Endothelial cell of umbilical vein (primary cell): ENCODE data around the gene DAB2. TPM values are rescaled to one million over a fixed set of nuclear protein-coding genes. Genes with fewer than 3 reads are reported as not detected.

Experiments used
- BruUV-seq: library from RNA; stranded (reverse); fragments of 400-500 nt; replicated peaks from 2 replicates; lab custom pipeline; 2021; lab: Mats Ljungman, UMichigan
- CTCF ChIA-PET: fragments of 300-600, 350-600 bp; sonication (Branson Sonifier 250); formaldehyde crosslinking; loops from one replicate; lab custom pipeline; 2021; ENCODE audit warnings: antibody characterized with exemption, inconsistent platforms; lab: Charles Lee
- POLR2A ChIA-PET: fragments of 300-600, 350-600 bp; sonication (Branson Sonifier 250); formaldehyde crosslinking; loops from one replicate; lab custom pipeline; 2021; ENCODE audit warnings: antibody characterized with exemption, inconsistent platforms; lab: Charles Lee
- DNase-seq: peaks from one replicate; pipeline ENCODE4 v3.0.0-alpha.2; 2011; ENCODE audit warnings: low read depth, low spot score
- FAIRE-seq: peaks from 2 replicates; lab custom pipeline; 2011; peaks lifted over from hg19 to GRCh38; lab: Jason Lieb, UNC
- H2AFZ ChIP-seq: 2 replicates; pipeline ENCODE4 v1.6.0; 2012; ENCODE audit warnings: low read depth, low read length, control low read depth, inconsistent platforms
- H3K27ac ChIP-seq: 2 replicates; pipeline ENCODE4 v1.5.1; 2011; ENCODE audit warnings: low read depth, mild to moderate bottlenecking, control low read depth, low read length, moderate library complexity; ENCODE audit not compliant: insufficient read depth
- H3K27me3 ChIP-seq, 2 experiments: 2 replicates each; pipeline versions ENCODE4 v1.6.0 to v1.6.1; 2011; ENCODE audit warnings: low read length in 2 of 2, mixed read lengths in 1 of 2; ENCODE audit not compliant: control insufficient read depth in 2 of 2, insufficient read depth in 2 of 2
- H3K36me3 ChIP-seq, 2 experiments: 2 replicates in 1 of 2; 3 replicates in 1 of 2; pipeline ENCODE4 v1.5.1; 2011; ENCODE audit warnings: low read length in 2 of 2, mild to moderate bottlenecking in 1 of 2, moderate library complexity in 1 of 2; ENCODE audit not compliant: control insufficient read depth in 2 of 2, insufficient read depth in 2 of 2; ENCODE audit errors: extremely low read depth in 1 of 2
- H3K4me1 ChIP-seq: 3 replicates; pipeline ENCODE4 v1.5.1; 2011; ENCODE audit warnings: mild to moderate bottlenecking, low read length; ENCODE audit not compliant: control insufficient read depth, insufficient read depth; ENCODE audit errors: extremely low read depth
- H3K4me2 ChIP-seq: 2 replicates; pipeline ENCODE4 v1.6.1; 2011; ENCODE audit warnings: low read length, control low read depth, mixed read lengths; ENCODE audit not compliant: insufficient read depth
- H3K4me3 ChIP-seq, 3 experiments: fragments of 200-600 bp in 1 of 3; sonication (generic), shearing (Covaris generic) in 1 of 3; replicated peaks in 1 of 3; 2 replicates each; pipeline ENCODE4 v1.5.1; 2011 to 2016; ENCODE audit warnings: control low read depth in 3 of 3, low read length in 3 of 3, mild to moderate bottlenecking in 2 of 3, inconsistent platforms in 1 of 3, low read depth in 1 of 3, moderate library complexity in 1 of 3; ENCODE audit not compliant: insufficient read depth in 1 of 3
- H3K79me2 ChIP-seq: 2 replicates; pipeline ENCODE4 v1.6.0; 2012; ENCODE audit warnings: low read length, inconsistent platforms; ENCODE audit not compliant: control insufficient read depth, insufficient read depth
- H3K9ac ChIP-seq: replicated peaks from 2 replicates; pipeline ENCODE3; 2011; ENCODE audit warnings: low read length, control low read depth; ENCODE audit not compliant: insufficient read depth; ENCODE audit errors: extremely low read depth
- H3K9me1 ChIP-seq: replicated peaks from 3 replicates; pipeline ENCODE4 v1.6.0; 2011; ENCODE audit warnings: mild to moderate bottlenecking, low read length; ENCODE audit not compliant: control insufficient read depth, insufficient read depth; ENCODE audit errors: extremely low read depth
- H3K9me3 ChIP-seq: replicated peaks from 2 replicates; pipeline ENCODE4 v1.5.1; 2012; ENCODE audit warnings: low read length, inconsistent platforms; ENCODE audit not compliant: control insufficient read depth, insufficient read depth
- H4K20me1 ChIP-seq: replicated peaks from 2 replicates; pipeline ENCODE3; 2011; ENCODE audit warnings: mild to moderate bottlenecking, low read length; ENCODE audit not compliant: control insufficient read depth, insufficient read depth; ENCODE audit errors: extremely low read depth
- EZH2 ChIP-seq: IDR thresholded peaks from 2 replicates; pipeline ENCODE4 v1.6.1; 2012; ENCODE audit warnings: borderline replicate concordance, low read depth, mild to moderate bottlenecking, moderate library complexity, low read length, inconsistent platforms; ENCODE audit not compliant: severe bottlenecking
- FOS ChIP-seq: IDR thresholded peaks from 2 replicates; pipeline ENCODE4 v1.6.1; 2011; ENCODE audit warnings: mild to moderate bottlenecking, low read length, moderate library complexity, borderline replicate concordance; ENCODE audit not compliant: insufficient read depth
- GATA2 ChIP-seq: IDR thresholded peaks from 2 replicates; pipeline ENCODE4 v1.7.0; 2011; ENCODE audit warnings: low read depth, mild to moderate bottlenecking, moderate library complexity, mixed read lengths, low read length; ENCODE audit not compliant: insufficient read length, insufficient read depth
- JUN ChIP-seq: IDR thresholded peaks from 2 replicates; pipeline ENCODE4 v1.6.1; 2011; ENCODE audit warnings: borderline replicate concordance, low read depth; ENCODE audit not compliant: insufficient read length, insufficient read depth
- MYC ChIP-seq: IDR thresholded peaks from one replicate; pipeline ENCODE4 v1.6.1; 2011; ENCODE audit warnings: mild to moderate bottlenecking, low read depth, low read length
- POLR2A ChIP-seq: IDR thresholded peaks from 2 replicates; pipeline ENCODE4 v1.6.1; 2012; ENCODE audit warnings: low read depth, mild to moderate bottlenecking, control low read depth, low read length
- POLR2AphosphoS5 ChIP-seq: IDR thresholded peaks from 2 replicates; pipeline ENCODE4 v1.6.1; 2012; ENCODE audit warnings: low read depth, mild to moderate bottlenecking, control low read depth, low read length, moderate library complexity; ENCODE audit not compliant: insufficient read depth
- dilution Hi-C: fragments of 300-500 bp; cut with MboI; formaldehyde crosslinking; loops from one replicate; pipeline ENCODE4 v1.15.0; 2019; ENCODE audit warnings: low sequenced_read_pairs; ENCODE audit not compliant: extremely low pct_ligation_motif_present
- intact Hi-C: fragments of 100-400 bp; cut with micrococcal nuclease; formaldehyde crosslinking; loops from one replicate; pipeline ENCODE4 v1.10.0; 2022
- polyA plus RNA-seq, 4 experiments: library from polyadenylated mRNA; depleted of rRNA in 3 of 4; stranded (reverse) in 3 of 4; unstranded in 1 of 4; fragments of >200 nt; gene quantifications; 2 replicates each; pipeline versions ENCODE4 v1.2.1 to v1.2.3, GENCODE V29; 2011 to 2012; ENCODE audit warnings: missing spikeins in 1 of 4
- total RNA-seq: library from RNA; stranded (reverse); gene quantifications from 2 replicates; pipeline ENCODE4 v1.2.3, GENCODE V29; 2021
- TF ChIP-seq, protein P1 (sequence below), 2 donors: IDR thresholded peaks; 1 replicate in 1 of 2; 2 replicates in 1 of 2; pipeline ENCODE4 v1.5.1; 2011; ENCODE audit warnings: low read length in 2 of 2, mild to moderate bottlenecking in 2 of 2, moderate library complexity in 2 of 2, control low read depth in 1 of 2, inconsistent platforms in 1 of 2, low read depth in 1 of 2; ENCODE audit not compliant: insufficient read depth in 1 of 2; ENCODE audit errors: extremely low read depth in 1 of 2
- TF ChIP-seq, protein P2 (sequence below): IDR thresholded peaks from 2 replicates; pipeline ENCODE4 v1.6.1; 2011; ENCODE audit not compliant: insufficient read depth, insufficient read length

Gene DAB2
- total and polyA plus RNA-seq, 2 donors (not counting 3 experiments of a cell fraction or from before 2014, with no cell fraction given) = 168 to 283 TPM

DNA sequence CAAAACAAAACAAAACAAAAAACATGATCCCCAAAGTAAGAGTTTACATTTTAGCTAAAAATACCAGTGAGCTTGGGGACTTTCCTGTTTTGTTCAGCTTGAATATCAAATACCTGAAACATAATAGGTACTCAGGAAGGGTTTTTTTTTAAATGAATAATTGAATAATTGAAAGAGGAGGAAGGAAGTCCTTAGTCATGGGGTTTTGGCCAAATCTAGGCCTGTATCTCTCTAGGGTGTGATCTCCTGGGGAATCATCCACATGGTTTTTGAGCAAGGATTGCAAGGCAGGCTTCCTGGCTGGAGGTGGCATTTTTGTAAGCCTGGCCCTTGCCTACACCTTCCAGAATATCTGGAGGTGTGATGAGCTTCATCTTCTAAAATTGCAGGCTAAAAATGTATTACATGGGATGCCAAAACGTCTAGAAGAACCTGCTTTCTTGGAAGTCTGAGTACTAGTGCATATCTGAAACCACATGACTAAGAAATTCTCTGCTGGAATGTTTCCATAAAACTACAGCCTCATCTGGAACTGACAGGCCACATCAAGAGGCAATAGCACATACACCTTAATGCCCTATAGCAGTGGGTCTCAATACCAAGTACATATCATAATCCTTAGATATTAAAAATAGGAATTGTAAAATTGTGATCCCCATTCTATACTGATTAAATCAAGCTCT is 70.9 kb downstream of the DAB2 start:
- no peaks in the 10 kb centered on the region for H3K9me3 ChIP-seq
- peak overlapping the region; percentile 25 for H3K4me2 ChIP-seq
- no peak overlapping the region for H3K27ac ChIP-seq
- H3K27me3 ChIP-seq = no peaks in the 10 kb centered on the region
- H4K20me1 ChIP-seq = no peaks in the 10 kb centered on the region
- H2AFZ ChIP-seq = peak overlapping the region; percentile 49
- no peaks in the 10 kb centered on the region for H3K36me3 ChIP-seq
- H3K79me2 ChIP-seq = no peaks in the 10 kb centered on the region
- no TSS peak for BruUV-seq
- ChIA-PET CTCF (interaction anchor here (0.5 to 1.4 kb wide), 2 partner anchors 22 to 206 kb away, joined by 4 read pairs; no protein-coding TSS in a partner anchor), POLR2A (no interaction called here)
- TF ChIP-seq, protein P1, sequence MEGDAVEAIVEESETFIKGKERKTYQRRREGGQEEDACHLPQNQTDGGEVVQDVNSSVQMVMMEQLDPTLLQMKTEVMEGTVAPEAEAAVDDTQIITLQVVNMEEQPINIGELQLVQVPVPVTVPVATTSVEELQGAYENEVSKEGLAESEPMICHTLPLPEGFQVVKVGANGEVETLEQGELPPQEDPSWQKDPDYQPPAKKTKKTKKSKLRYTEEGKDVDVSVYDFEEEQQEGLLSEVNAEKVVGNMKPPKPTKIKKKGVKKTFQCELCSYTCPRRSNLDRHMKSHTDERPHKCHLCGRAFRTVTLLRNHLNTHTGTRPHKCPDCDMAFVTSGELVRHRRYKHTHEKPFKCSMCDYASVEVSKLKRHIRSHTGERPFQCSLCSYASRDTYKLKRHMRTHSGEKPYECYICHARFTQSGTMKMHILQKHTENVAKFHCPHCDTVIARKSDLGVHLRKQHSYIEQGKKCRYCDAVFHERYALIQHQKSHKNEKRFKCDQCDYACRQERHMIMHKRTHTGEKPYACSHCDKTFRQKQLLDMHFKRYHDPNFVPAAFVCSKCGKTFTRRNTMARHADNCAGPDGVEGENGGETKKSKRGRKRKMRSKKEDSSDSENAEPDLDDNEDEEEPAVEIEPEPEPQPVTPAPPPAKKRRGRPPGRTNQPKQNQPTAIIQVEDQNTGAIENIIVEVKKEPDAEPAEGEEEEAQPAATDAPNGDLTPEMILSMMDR (IDR thresholded peaks at IDR 0.05; ENCODE audit: extremely low read depth in 1 of 2, insufficient read depth in 1 of 2, low read depth in 1 of 2, low read length in 2 of 2) = no peak
- TF ChIP-seq POLR2AphosphoS5 (no peak), FOS (peak; percentile 7), POLR2A (no peak), EZH2 (no peak)
- H3K4me1 ChIP-seq = peaks cover 32% of the 10 kb centered on the region
- H3K9me1 ChIP-seq = no peaks in the 10 kb centered on the region
- dilution Hi-C loops = no loop called here
- peak; percentile 62 for FAIRE-seq
- no peak for DNase-seq
- intact Hi-C loops = no loop called here
- H3K9ac ChIP-seq = no peak overlapping the region
- no peak overlapping the region for H3K4me3 ChIP-seq

DNA sequence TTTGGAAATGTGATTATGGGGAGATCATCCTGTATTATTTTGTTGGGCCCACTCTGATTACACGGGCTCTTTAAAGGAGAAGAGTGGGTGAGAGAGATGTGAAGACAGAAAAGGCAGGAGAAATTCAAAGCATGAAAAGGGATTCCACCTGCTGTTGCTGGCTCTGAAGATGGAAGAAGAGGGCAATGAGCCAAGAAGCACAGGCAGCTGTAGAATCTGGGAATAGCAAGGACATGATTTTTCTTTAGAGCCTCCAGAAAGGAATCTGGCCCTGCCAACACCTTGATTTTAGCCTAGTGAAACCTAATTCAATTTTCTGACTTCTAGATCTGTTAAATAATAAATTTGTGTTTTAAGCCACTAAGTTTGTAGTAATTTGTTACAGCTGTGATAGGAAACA is 71.8 kb downstream of the DAB2 start:
- no peak overlapping the region for H3K27ac ChIP-seq
- no peak overlapping the region for H3K4me3 ChIP-seq
- TF ChIP-seq, protein P2, sequence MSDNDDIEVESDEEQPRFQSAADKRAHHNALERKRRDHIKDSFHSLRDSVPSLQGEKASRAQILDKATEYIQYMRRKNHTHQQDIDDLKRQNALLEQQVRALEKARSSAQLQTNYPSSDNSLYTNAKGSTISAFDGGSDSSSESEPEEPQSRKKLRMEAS = no peak
- TF ChIP-seq FOS (no peak), POLR2AphosphoS5 (no peak), POLR2A (no peak), GATA2 (no peak), EZH2 (no peak), MYC (no peak), JUN (no peak)
- TF ChIP-seq, protein P1 (IDR thresholded peaks at IDR 0.05; ENCODE audit: extremely low read depth in 1 of 2, insufficient read depth in 1 of 2, low read depth in 1 of 2, low read length in 2 of 2) = no peak
- no peak for DNase-seq
- H3K9me3 ChIP-seq = no peaks in the 10 kb centered on the region
- H3K4me1 ChIP-seq = peaks cover 32% of the 10 kb centered on the region
- no peak overlapping the region for H3K4me2 ChIP-seq
- CTCF ChIA-PET = interaction anchor here (1.4 kb wide), 1 partner anchor 23 kb away, joined by 4 read pairs; no protein-coding TSS in a partner anchor
- no peak overlapping the region for H2AFZ ChIP-seq
- POLR2A ChIA-PET = no interaction called here
- H3K27me3 ChIP-seq = no peaks in the 10 kb centered on the region
- H4K20me1 ChIP-seq = no peaks in the 10 kb centered on the region
- no peaks in the 10 kb centered on the region for H3K9me1 ChIP-seq
- H3K9ac ChIP-seq = no peak overlapping the region
- intact Hi-C loops = no loop called here
- H3K36me3 ChIP-seq = no peaks in the 10 kb centered on the region
- dilution Hi-C loops = no loop called here
- H3K79me2 ChIP-seq = no peaks in the 10 kb centered on the region
- FAIRE-seq = no peak
- no TSS peak for BruUV-seq
